ENCODE measurements around the gene E2F3.

DNA sequence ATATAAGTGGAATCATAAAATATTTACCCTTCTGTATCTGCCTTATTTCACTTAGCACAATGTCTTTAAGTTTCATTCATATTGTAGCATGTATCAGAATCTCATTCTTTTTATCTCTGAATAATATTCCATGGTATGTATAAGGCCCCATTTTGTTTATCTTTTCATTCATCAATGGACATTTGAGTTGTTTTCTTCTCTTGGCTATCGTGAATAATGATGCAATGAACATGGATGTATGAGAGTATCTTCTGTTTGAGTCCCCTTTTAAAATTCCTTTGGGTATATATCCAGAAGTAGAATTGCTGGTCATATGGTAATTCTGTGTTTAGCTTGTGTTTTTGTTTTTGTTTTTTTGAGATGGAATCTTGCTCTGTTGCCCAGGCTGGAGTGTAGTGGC lies 39.6 kb downstream of the E2F3 start:
- TF ChIP-seq, protein P1, sequence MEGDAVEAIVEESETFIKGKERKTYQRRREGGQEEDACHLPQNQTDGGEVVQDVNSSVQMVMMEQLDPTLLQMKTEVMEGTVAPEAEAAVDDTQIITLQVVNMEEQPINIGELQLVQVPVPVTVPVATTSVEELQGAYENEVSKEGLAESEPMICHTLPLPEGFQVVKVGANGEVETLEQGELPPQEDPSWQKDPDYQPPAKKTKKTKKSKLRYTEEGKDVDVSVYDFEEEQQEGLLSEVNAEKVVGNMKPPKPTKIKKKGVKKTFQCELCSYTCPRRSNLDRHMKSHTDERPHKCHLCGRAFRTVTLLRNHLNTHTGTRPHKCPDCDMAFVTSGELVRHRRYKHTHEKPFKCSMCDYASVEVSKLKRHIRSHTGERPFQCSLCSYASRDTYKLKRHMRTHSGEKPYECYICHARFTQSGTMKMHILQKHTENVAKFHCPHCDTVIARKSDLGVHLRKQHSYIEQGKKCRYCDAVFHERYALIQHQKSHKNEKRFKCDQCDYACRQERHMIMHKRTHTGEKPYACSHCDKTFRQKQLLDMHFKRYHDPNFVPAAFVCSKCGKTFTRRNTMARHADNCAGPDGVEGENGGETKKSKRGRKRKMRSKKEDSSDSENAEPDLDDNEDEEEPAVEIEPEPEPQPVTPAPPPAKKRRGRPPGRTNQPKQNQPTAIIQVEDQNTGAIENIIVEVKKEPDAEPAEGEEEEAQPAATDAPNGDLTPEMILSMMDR (IDR thresholded peaks at IDR 0.05 in 2 of 3, conservative IDR thresholded peaks at IDR 0.05 in 1 of 3; ENCODE audit: borderline replicate concordance in 1 of 3, insufficient read depth in 1 of 3, low read depth in 2 of 3, low read length in 2 of 3), result no peak
- TF ChIP-seq, protein P2, sequence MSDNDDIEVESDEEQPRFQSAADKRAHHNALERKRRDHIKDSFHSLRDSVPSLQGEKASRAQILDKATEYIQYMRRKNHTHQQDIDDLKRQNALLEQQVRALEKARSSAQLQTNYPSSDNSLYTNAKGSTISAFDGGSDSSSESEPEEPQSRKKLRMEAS (IDR thresholded peaks at IDR 0.05), result no peak
- no peak for TF ChIP-seq SIN3A (IDR thresholded peaks at IDR 0.05; ENCODE audit: low read depth)
- TF ChIP-seq POLR2A (IDR thresholded peaks at IDR 0.05; ENCODE audit: borderline replicate concordance, extremely low read depth, insufficient read depth, insufficient read length), result no peak
- TF ChIP-seq, protein P3, sequence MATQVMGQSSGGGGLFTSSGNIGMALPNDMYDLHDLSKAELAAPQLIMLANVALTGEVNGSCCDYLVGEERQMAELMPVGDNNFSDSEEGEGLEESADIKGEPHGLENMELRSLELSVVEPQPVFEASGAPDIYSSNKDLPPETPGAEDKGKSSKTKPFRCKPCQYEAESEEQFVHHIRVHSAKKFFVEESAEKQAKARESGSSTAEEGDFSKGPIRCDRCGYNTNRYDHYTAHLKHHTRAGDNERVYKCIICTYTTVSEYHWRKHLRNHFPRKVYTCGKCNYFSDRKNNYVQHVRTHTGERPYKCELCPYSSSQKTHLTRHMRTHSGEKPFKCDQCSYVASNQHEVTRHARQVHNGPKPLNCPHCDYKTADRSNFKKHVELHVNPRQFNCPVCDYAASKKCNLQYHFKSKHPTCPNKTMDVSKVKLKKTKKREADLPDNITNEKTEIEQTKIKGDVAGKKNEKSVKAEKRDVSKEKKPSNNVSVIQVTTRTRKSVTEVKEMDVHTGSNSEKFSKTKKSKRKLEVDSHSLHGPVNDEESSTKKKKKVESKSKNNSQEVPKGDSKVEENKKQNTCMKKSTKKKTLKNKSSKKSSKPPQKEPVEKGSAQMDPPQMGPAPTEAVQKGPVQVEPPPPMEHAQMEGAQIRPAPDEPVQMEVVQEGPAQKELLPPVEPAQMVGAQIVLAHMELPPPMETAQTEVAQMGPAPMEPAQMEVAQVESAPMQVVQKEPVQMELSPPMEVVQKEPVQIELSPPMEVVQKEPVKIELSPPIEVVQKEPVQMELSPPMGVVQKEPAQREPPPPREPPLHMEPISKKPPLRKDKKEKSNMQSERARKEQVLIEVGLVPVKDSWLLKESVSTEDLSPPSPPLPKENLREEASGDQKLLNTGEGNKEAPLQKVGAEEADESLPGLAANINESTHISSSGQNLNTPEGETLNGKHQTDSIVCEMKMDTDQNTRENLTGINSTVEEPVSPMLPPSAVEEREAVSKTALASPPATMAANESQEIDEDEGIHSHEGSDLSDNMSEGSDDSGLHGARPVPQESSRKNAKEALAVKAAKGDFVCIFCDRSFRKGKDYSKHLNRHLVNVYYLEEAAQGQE (IDR thresholded peaks at IDR 0.05; ENCODE audit: low read depth), result no peak
- TF ChIP-seq JUND (IDR thresholded peaks at IDR 0.05), result no peak
- TF ChIP-seq POLR2AphosphoS5 (IDR thresholded peaks at IDR 0.05; ENCODE audit: low read depth, low read length), result no peak
- TF ChIP-seq ZNF274 (IDR thresholded peaks at IDR 0.05; ENCODE audit: low read depth, low read length), result no peak
- TF ChIP-seq EZH2 (IDR thresholded peaks at IDR 0.05), result no peak
- TF ChIP-seq, protein P4, sequence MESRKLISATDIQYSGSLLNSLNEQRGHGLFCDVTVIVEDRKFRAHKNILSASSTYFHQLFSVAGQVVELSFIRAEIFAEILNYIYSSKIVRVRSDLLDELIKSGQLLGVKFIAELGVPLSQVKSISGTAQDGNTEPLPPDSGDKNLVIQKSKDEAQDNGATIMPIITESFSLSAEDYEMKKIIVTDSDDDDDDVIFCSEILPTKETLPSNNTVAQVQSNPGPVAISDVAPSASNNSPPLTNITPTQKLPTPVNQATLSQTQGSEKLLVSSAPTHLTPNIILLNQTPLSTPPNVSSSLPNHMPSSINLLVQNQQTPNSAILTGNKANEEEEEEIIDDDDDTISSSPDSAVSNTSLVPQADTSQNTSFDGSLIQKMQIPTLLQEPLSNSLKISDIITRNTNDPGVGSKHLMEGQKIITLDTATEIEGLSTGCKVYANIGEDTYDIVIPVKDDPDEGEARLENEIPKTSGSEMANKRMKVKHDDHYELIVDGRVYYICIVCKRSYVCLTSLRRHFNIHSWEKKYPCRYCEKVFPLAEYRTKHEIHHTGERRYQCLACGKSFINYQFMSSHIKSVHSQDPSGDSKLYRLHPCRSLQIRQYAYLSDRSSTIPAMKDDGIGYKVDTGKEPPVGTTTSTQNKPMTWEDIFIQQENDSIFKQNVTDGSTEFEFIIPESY (IDR thresholded peaks at IDR 0.05; ENCODE audit: extremely low read depth, insufficient replicate concordance, low read length), result no peak
- TF ChIP-seq, protein P5, sequence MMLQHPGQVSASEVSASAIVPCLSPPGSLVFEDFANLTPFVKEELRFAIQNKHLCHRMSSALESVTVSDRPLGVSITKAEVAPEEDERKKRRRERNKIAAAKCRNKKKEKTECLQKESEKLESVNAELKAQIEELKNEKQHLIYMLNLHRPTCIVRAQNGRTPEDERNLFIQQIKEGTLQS (IDR thresholded peaks at IDR 0.05), result no peak
- TF ChIP-seq CEBPB (IDR thresholded peaks at IDR 0.05; ENCODE audit: low read depth), result no peak
